ENCODE data around the gene ACTG2.
"Not testable (repeated sequence)": the region's sequence is repeated elsewhere in the genome, so short reads cannot be mapped to it uniquely, and the experiment has no call there.

ACTG2 gene

DNA sequence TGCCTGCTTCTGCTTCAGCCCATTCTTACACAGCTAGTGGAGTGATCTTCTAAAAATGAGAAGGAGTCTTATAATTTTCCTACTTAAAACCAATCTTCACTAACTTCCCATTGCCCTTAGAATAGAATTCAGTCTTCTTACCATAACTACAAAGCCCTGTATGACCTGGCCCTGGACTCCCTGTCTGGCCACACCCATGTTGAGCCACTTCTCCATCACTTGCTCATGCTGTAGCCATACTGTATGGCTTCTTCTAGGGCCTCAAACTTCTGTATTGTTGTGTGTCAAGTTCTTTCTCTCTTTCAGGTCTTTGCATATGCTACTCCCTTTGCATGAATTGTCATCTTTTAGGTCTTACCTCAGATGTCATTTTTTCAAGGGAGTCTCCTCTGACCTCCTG is 45.1 kb downstream of the ACTG2 start:
- DNase-seq = no peak

DNA sequence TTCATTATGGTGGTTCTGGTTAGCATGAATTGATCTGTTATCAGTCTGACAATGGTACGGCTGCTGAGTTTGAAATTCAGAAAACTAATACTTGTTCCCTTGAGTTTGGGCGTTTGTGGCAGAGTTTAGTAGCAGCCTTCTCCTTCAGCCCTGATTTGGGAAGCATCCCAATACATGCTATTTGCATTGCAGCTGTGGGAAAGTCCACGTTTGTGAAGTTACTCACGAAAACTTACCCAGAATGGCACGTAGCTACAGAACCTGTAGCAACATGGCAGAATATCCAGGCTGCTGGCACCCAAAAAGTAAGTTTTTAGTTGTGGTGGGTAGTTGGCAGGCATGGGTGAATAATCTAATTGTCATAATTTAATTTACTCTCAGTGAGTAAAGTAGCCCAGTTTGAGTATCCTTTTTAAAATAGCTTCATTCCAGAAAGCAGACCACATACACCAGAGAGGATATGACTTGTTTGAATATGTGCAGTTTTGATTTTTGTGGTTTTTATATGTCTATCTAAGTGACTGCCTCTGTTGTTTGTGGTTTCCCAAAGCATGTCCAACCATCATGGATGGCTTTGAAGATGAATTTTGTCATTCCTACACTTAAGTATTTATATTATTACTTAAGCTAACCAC is 46.0 kb downstream of the ACTG2 start:
- DNase-seq = no peak

DNA sequence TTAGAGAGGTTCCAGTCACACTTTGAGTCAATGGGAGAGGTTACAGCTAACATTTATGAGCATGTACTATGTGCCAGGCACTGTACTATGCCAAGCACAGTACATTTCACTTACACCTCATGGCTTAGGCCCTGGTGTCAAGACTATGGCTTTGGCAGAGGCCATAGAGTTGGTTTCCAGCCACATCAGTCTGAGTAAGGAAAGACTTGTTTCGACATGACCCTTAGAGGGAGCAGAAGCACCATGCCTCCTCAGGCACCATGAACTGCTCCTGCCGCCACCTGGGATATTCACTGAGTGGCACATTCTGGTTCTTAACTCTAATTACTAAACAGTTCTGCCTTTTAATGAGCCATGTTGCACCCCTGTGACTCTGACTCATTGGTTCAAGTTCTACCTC is 46.6 kb downstream of the ACTG2 start:
- DNase-seq = peak in 1 of 2 experiments; percentile 7

- not testable (repeated sequence) for DNase-seq
These were observed 47.3 kb downstream of the ACTG2 start for GRCh38 chr2:73940066-73940465.

DNA sequence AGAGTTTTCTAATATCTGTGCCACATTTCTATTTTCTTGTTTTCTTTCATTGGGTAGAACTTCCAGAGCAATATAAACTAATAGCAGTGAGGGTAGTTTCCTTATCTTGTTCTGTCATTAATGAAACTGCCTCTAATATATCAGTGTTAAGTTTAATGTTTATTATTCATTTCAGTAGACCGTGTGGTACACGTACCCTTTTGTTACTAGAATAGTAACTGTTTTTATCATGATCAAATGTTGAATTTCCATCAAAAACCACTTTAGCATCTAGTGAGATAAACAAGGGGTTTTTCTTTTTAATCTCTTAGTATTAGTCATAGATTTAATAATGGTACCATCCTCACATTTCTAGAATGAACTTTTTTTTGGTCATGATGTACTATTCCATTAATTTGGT is 49.9 kb downstream of the ACTG2 start:
- no peak for DNase-seq

GRCh38 chr2:73944714-73945113 is 51.9 kb downstream of the ACTG2 start:
- no peak for DNase-seq

- no peak for DNase-seq
These were observed 53.4 kb downstream of the ACTG2 start for GRCh38 chr2:73946215-73946614.

GRCh38 chr2:73946666-73947065 is 53.9 kb downstream of the ACTG2 start:
- no peak for DNase-seq

DNA sequence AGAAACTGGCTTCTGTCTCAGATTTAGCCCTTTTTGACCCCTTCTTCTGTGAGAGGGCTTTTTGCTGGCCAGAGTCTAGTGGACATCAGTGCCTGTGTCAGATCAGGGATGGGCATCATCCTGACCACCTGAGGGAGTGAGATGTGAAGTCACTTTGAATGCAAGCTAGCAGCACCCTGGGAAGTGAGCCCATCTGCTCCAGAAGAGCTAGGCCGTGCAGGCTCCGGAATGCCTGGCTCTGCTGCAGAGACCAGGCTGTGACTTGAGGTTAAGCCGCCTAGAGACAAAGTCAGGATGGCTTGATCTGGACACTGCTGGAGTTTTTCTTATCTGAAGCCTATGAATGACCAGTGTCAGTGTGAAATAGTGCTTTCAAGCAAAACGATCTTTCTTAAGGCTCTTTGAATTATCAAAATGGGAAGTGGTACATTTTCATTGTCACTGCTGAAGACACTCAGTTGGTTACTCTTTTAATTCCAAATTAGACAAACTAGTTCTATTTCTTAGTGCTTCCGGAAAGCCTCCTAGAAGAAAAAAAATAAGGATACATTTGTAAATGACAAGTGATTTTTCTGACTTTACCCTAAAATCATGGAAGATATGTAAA is 54.7 kb downstream of the ACTG2 start:
- no peak for DNase-seq

GRCh38 chr2:73949802-73950201 is 57.0 kb downstream of the ACTG2 start:
- DNase-seq = no peak

GRCh38 chr2:73952499-73953446 is 60.0 kb downstream of the ACTG2 start:
- DNase-seq = no peak

- DNase-seq = no peak
These were observed 63.5 kb downstream of the ACTG2 start for GRCh38 chr2:73956218-73956865.

DNA sequence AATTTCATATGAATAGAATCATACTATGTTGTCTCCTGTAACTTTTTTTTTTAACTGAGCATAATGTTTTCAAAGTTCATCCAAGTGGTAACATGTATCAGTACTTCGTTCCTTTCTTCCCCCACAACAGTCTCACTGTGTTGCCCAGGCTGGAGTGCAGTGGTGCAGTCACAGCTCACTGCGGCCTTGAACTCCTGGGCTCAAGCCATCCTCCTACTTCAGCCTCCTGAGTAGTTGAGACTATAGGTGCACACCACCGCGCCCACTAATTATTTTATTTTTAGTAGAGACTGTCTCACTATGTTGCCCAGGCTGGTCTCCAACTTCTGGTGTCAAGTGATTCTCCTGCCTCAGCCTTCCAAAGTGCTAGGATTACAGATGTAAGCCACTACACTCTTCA is 68.5 kb downstream of the ACTG2 start:
- DNase-seq = no peak

GRCh38 chr2:73961823-73962615 is 69.2 kb downstream of the ACTG2 start:
- DNase-seq = no peak

DNA sequence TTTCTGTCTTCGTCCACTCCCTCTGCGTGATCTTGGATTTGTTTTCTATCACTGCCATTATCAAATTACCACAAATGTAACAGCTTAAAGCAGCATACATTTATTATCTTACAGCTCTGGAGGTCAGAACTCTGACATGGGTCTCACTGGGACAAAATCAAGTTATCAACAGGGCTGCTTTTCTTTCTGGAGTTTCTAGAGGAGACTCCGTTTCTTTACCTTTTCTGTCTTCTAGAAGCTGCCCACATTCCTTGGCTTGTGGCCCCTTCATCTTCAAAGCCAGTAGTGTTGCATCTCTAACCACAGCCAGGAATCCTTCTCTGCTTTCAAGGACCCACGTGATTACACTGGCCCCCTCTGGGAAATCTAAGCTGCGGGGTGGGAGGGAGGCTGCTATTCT is 70.0 kb downstream of the ACTG2 start:
- DNase-seq = no peak

GRCh38 chr2:73963385-73964120 is 70.7 kb downstream of the ACTG2 start:
- DNase-seq = no peak

DNA sequence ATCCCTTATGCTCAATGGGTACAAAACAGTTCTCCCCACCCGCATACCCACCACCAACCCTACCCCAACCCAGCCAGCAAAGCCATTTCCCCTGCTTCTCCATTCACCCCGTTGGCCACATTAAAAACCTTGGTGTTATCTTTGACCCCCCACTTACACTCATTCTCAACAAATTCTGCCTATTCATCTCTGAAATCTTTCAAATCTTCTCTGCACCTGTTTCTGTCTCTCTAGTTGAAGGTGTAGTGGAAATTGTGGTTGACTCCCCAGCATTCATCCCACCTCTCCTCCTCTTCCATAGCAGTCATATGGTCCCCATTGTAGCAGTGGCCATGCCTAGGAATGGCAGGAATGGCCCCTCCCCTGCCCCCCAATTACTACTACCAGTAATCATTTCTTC is 71.4 kb downstream of the ACTG2 start:
- no peak for DNase-seq

GRCh38 chr2:73965053-73965452 is 72.2 kb downstream of the ACTG2 start:
- DNase-seq = no peak

GRCh38 chr2:73968357-73968937 is 75.6 kb downstream of the ACTG2 start:
- no peak for DNase-seq

DNA sequence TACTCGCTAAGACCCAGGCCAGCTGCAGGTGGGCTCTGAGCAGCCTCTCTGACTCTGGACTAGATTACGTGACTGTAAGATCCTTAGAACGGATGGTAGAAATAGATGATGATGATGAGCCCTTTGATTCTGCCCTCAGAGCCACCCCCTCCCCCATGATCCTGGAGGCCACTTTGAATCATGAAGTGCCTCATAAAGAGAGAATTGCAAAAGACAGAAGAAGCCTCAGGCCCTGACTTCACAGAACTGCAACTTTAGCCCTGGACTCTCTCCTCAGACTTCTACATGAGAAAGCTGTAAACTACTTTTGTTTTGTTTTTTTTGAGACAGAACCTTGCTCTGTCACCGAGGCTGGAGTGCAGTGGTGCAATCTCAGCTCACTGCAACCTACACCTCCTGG is 76.5 kb downstream of the ACTG2 start:
- DNase-seq = no peak

All from NCI-H526 (cell line).